ENCODE measurements around the gene FLNC.

The FLNC gene

GRCh38 chr7:128878226-128879105 lies 48.3 kb downstream of the FLNC start:
- no peak for DNase-seq (ENCODE audit: low spot score)

GRCh38 chr7:128879461-128879938 lies 49.3 kb downstream of the FLNC start:
- no peak for DNase-seq (ENCODE audit: low spot score)

GRCh38 chr7:128879939-128880746 lies 49.9 kb downstream of the FLNC start:
- DNase-seq (ENCODE audit: low spot score): peak; percentile 94

- no peak for DNase-seq (ENCODE audit: low spot score)
Observed at GRCh38 chr7:128880791-128881457, 50.7 kb downstream of the FLNC start.

- DNase-seq (ENCODE audit: low spot score): no peak
Observed at GRCh38 chr7:128881458-128882125, 51.4 kb downstream of the FLNC start.

- no peak for DNase-seq (ENCODE audit: low spot score)
Observed at GRCh38 chr7:128882134-128882533, 51.9 kb downstream of the FLNC start.

GRCh38 chr7:128883622-128884448 lies 53.6 kb downstream of the FLNC start:
- peak; percentile 95 for DNase-seq (ENCODE audit: low spot score)

GRCh38 chr7:128884561-128885369 lies 54.6 kb downstream of the FLNC start:
- DNase-seq (ENCODE audit: low spot score): no peak

- no peak for DNase-seq (ENCODE audit: low spot score)
Observed at GRCh38 chr7:128885370-128886187, 55.4 kb downstream of the FLNC start.

- DNase-seq (ENCODE audit: low spot score): no peak
Observed at GRCh38 chr7:128886391-128887168, 56.4 kb downstream of the FLNC start.

GRCh38 chr7:128887169-128888038 lies 57.2 kb downstream of the FLNC start:
- DNase-seq (ENCODE audit: low spot score): no peak

GRCh38 chr7:128888039-128888755 lies 58.0 kb downstream of the FLNC start:
- DNase-seq (ENCODE audit: low spot score): no peak

GRCh38 chr7:128888756-128889095 lies 58.5 kb downstream of the FLNC start:
- DNase-seq (ENCODE audit: low spot score): no peak

- no peak for DNase-seq (ENCODE audit: low spot score)
Observed at GRCh38 chr7:128889121-128889520, 58.9 kb downstream of the FLNC start.

GRCh38 chr7:128890306-128891109 lies 60.3 kb downstream of the FLNC start:
- no peak for DNase-seq (ENCODE audit: low spot score)
